NCI-H82 treated with DMSO at 0.1 percent for 48 hours (cell line): ENCODE measurements around the gene NUDT8.
"Not testable (repeated sequence)": the region's sequence is repeated elsewhere in the genome, so short reads cannot be mapped to it uniquely, and the experiment has no call there.

Source experiments
- DNase-seq: peaks from one replicate; lab custom pipeline; 2025; ENCODE audit not compliant: unreplicated experiment; lab: John Stamatoyannopoulos, UW

The NUDT8 gene

DNA sequence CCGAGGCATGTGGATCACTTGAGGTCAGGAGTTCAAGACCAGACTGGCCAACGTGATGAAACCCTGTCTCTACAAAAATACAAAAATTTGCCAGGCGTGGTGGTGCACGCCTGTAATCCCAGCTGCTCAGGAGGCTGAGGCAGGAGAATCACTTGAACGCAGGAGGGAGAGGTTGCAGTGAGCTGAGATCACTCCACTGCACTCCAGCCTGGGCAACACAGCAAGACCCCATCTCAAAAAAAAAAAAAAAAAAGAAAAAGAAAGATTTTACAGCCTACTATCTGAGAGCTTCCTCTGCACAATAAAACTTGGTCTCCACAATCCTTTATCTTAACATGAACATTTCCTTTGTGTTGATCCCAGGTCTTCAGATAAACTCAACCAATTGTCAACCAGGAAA, 31.0 kb upstream of the NUDT8 start:
- not testable (repeated sequence) for DNase-seq

- DNase-seq = not testable (repeated sequence)
These were observed 30.0 kb upstream of the NUDT8 start for GRCh38 chr11:67659651-67660165.

- DNase-seq = no peak
These were observed 27.6 kb upstream of the NUDT8 start for GRCh38 chr11:67657300-67657699.

DNA sequence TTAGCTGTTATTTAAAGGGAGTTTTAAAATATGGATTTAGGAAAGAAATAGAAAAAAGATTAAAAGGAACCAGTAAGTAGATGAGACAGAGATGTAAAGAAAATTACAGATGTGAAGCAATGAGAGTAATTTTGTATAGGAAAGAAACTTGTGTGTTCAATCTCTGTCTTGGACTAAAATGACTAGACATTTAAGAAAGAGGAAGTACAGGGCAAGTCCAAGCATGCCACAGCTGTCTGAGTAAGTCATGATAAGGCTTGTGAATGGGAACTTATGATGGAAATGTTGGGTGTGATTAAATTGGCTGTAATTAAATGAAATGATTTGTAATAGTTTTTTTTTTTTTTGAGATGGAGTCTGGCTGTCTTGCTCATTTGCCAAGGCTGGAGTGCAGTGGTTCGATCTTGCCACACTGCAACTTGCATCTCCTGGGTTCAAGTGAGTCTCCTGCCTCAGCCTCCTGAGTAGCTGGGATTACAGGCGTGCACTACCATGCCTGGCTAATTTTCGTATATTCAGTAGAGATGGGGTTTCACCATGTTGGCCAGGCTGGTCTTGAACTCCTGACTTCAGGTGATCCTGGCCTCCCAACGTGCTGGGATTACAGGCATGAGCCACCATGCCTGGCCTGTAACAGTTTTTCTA, 26.7 kb upstream of the NUDT8 start:
- no peak for DNase-seq

- no peak for DNase-seq
These were observed 24.5 kb upstream of the NUDT8 start for GRCh38 chr11:67654225-67654624.

GRCh38 chr11:67652965-67653845, 23.5 kb upstream of the NUDT8 start:
- no peak for DNase-seq

DNA sequence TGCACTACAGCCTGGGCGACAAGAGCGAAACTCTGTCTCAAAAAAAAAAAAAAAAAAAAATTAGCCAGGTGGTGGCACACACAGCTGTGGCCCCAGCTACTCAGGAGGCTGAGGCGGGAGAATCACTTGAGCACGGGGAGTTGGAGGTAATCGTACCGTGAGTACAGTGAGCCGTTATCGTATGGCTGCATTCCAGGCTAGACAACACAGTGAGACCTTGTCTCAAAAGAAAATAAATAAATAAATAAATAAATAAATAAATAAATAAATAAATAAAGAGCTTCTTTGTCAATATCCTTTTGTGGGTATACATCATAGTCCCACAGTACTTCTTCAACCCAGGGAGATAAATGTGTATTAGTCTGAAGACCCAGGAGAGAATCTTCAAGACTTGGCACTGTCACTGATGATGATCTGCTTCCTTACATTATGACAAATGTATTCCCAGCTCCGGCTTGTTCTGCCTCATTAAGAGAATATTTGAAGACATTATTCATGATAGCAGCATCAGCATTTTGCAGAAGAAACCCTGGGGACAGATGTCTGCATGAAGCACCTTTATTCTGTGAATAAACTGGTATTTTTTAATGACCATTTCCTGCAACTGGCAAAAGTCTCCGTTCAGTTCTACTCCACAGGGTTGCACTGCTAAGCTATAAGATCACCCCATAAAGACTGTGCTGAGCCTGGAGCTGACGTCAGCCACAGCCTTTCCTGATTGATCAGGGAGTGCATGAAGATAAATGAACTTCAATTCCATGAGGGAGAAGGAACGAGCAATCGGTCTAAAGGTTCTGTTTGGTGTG, 22.4 kb upstream of the NUDT8 start:
- DNase-seq = no peak

DNA sequence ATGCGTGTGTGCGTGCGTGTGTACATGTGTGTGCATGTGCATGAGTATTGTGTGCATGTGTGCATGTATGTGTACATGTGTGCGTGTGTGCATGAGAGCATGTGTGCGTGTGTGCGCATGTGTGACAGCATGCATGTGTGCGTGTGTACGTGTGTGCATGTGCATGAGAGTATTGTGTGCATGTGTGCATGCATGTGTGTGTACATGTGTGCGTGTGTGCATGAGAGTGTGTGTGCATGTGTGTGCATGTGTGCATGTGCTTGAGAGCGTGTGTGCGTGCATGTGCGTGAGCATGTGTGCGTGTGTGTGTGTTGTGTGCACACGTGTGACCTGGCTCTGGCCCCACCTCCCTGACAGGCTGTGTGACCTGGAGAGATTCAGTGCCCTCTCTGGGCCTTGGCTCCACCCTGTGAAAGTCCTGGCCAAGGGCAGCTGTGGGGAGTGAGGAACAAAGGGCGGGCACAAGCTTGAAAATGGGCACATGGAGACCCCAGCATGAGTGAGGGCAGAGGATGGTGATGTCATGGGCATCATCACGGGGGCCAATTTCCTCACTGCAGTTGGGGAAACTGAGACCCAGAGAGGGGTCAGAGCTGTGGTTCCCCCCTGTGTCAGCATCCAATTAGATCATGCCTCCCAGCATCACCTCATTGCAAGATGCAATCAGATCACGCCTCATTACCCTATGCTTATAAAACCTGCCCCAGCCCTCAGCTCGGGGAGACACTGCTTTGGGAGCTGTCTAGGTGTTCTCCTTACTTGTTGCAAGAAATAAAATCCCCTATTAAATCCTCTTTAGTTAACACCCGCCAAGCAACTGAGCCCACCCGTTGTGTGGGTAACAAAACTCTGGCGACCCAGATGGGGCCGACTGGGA, 20.1 kb upstream of the NUDT8 start:
- no peak for DNase-seq

DNA sequence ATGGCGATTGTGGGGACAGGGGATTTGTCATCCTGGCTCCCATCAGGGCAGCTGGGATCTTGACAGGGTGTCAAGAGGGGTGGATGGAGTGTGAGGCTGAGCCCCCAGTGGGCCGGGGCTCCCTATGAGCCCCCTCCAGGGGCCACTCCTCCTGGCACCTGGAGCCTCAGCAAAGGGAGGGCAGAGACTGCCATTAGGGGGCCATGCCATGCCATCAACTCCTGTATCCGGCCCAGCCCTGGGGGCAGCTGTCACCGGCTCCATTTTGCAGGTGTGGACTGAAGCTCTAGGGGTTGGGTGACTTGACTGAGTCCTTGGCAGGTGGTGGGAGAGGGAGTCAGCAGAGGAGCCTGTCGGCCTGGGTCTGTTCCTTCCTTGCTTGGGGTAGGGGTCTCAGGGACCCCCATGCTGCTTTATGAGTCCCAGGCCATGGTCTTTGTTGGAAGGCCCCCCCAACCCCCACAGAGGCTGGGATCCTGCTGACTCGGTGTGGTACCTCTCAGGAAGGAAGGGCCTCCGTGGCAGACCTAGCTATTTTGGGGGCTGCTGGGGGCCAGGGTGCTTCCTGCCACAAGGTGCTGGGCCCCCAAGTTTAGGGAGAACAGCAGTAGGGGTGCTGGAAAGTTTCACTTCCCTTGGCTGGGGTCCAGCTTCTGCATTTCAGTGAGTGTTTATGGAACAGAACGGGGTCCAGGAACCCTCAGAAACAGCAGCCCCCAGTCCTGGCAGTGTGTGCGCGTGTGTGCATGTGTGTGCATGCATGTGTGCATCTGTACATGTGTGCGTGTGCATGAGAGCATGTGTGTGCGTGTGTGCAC, 19.3 kb upstream of the NUDT8 start:
- no peak for DNase-seq

DNA sequence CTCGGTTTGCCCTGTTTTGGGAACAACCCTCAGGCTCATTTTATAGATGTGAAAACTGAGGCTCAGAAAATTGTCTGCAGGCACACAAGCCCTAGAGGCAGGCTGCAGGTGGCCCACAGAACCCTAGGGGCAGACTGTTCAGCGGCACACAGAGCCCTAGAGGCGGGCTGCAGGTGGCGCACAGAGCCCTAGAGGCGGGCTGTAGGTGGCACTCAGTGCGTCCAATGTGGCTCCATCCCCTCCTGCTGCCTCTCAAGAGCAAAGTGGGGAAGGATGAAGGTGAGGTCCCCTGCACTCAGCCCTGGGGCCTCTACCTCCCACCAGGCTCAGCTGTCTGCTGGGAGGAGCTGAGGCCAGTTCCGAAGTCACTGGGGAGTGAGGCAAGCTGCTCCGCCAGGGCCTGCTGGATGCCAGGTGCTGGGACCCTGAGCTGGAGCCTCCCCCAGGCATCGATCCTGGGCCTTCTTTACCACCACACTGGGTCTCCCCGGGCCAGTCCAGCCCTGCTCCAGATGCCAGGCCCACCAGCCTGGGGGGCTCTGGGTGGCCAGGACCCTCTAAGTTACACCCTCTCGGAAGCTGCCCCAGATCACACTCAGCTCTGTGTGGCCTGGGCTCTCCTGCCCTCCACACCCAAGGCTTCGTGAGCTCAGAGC, 18.5 kb upstream of the NUDT8 start:
- DNase-seq = no peak

- DNase-seq = no peak
These were observed 17.7 kb upstream of the NUDT8 start for GRCh38 chr11:67647471-67647870.

GRCh38 chr11:67646535-67647336, 17.0 kb upstream of the NUDT8 start:
- no peak for DNase-seq

DNA sequence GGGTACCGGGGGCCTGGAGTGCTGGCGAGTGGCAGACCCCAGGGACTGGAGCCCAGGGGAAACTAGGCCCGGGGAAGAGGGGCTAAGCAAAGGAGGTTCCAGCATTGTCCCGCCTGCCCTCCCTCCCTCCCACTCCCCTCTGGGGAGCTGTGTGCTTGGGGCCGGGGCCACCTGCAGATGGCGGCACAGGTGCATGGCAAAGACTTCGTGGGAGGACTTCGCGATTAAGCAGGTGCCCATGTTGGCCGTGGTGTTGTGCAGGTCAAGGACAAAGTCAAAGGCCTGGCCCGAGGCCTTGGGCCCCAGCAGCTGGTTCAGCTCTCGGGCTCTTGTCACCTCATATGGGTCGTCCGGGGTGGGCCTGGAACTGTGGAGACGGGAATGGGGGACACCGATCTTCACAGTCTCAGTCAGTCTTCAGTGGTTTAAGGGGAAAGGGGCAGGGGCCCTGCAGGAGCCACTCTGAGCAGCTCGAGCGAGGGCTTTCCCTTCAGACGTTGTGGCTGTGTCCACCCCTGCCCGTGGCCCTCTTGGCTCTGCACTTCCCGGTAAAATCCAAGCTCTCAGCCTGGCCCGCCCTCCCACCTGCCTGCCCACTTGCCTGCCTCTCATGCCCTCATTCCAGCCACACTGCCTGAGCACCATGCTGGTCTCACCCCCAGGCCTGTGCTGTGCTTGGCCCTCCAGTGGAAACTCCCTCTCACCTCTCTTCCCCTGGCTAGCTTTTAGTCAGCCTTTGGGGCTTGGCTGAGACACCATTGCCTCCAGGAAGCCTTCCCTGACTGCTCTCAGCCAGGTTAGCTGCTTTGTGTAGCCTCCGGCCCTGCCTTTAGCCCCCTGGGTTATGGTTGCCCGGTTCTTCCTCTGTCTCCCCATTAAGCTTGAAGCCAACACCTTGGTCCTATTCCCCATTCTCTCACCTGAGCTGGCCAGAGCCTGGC, 16.1 kb upstream of the NUDT8 start:
- no peak for DNase-seq

- no peak for DNase-seq
These were observed 15.0 kb upstream of the NUDT8 start for GRCh38 chr11:67644472-67645418.

DNA sequence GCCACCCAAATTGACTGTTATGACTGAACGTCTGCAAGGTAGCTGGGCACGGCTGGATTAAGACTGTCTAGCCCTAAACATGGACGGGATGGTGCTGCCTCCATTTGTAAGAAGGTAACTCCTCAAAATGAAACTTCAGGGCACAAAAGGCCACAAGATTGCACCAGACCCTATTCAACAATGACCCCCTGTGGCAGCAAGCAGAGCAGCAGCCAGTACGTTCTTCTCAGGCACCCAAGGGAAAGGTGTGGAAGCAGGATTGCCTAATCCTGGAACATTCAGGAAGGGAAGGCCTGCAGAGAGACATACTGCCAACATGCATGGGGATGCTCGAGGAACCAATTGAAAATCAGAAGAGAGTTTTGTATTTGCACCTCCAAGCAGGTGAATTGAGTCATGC, 14.3 kb upstream of the NUDT8 start:
- no peak for DNase-seq
